ENCODE results near the gene KDM4D. TPM values are rescaled to one million over a fixed set of nuclear protein-coding genes. Genes with fewer than 3 reads are reported as not detected.

Gene KDM4D
- total RNA-seq: 1 to 10 TPM; 2.3 to 2.8 TPM

DNA sequence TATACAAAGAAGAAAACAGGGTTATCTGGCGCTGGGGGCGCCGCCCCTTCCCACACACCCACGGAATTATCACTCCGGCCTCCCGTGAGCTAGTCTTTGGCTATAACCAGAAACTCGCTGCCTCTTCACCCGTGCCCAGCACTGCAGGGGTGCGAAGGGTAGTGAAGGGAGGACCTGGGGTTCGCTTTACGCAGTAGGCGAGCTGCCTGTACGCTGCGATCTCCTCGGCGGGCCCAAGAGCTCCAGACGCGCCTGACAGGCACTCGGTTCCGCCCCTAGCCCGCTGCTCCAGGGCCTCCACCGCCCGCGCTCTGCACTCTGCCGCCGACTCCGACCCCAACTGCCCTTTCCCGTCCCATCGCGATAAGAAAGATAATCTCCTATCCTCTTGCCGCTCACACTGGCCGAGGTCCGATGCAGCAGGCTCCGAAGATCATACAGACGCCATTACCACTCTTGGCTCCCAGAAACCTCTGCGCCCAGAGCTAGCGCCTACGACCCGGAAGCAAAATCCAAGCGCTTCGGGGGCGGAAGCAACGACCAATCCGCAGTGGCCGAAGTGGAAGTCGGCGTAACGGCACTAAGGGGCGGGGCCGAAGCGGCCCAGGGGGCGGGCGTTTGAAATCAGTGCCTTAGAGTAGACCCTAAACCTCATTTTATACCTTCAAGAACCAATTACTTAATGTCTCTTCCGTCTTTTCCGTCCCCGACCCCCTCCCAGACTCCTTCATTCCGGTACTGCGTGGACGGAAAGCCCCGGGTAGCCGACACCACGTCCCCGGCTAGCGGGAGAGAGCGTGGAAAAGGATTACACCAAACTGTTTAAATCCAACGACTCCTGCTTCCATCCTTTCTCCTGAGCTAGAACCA, at the start of gene KDM4D, which contains the start of gene CWC15:
Gene KDM4D, plus strand, starts transcription at position 611 of the 870 bp plus-strand sequence. CDS start 23,664 bp downstream, outside the sequence.
Gene CWC15, minus strand, starts transcription at position 458 of the 870 bp plus-strand sequence. CDS start 1,371 bp downstream, outside the sequence.

DNA sequence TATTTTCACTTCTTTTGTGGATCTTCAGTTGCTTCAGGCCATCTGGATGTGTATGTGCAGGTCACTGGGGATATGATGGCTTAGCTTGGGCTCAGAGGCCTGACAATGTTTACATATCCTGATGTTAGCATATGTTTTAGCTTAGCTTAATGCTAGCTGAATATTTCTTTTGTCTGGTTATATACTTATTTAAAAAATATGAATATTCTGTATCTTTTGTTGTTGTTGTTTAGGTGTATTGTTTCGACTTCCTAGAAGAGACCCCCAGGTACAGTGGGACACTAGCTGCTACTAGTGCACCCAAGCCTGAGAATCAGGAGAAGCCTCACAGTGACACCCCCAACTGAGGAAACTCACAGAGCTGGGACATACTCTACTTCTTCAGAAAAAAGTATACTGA, 51.4 kb downstream of the KDM4D start, which contains the start of gene KDM4E:
Gene KDM4E, plus strand, starts transcription at position 301 of the 400 bp plus-strand sequence. CDS start 300 bp downstream, outside the sequence.

Other genes starting within 250 kb of the KDM4D start
- gene AMOTL1, start 205.4 kb upstream of the KDM4D start, total RNA-seq: 10 to 100 TPM; 11.4 to 15.0 TPM
- gene CWC15, start 153 bp upstream of the KDM4D start, total RNA-seq: 10 to 100 TPM; 29.9 to 31.3 TPM
- not detected for gene KDM4E, start 51.5 kb downstream of the KDM4D start, total RNA-seq
- not detected for gene KDM4F, start 75.7 kb downstream of the KDM4D start, total RNA-seq
- gene SRSF8, start 93.2 kb downstream of the KDM4D start, total RNA-seq: 10 to 100 TPM; 25.5 to 33.3 TPM
- 10 to 100 TPM; 67.3 to 73.3 TPM for gene ENDOD1, start 116.1 kb downstream of the KDM4D start, total RNA-seq

Data from melanocyte of skin (primary cell).